Fibroblast of gingiva (primary cell): ENCODE measurements around the gene KLRC2.
"Not testable (repeated sequence)": the region's sequence is repeated elsewhere in the genome, so short reads cannot be mapped to it uniquely, and the experiment has no call there.

Source experiments
- DNase-seq: peaks from one replicate; pipeline ENCODE4 v3.0.0-alpha.2; 2011; ENCODE audit warnings: low read depth

Gene KLRC2

GRCh38 chr12:10405294-10405693 is 30.5 kb downstream of the KLRC2 start:
- DNase-seq, result no peak

- no peak for DNase-seq
Measured at GRCh38 chr12:10404798-10405197, 31.0 kb downstream of the KLRC2 start.

- no peak for DNase-seq
Measured at GRCh38 chr12:10400829-10401228, 35.0 kb downstream of the KLRC2 start.

GRCh38 chr12:10398168-10398567 is 37.6 kb downstream of the KLRC2 start:
- no peak for DNase-seq

GRCh38 chr12:10397296-10397695 is 38.5 kb downstream of the KLRC2 start:
- DNase-seq, result no peak

GRCh38 chr12:10396176-10396575 is 39.6 kb downstream of the KLRC2 start:
- not testable (repeated sequence) for DNase-seq

GRCh38 chr12:10395390-10395998 is 40.3 kb downstream of the KLRC2 start:
- peak; percentile 92 for DNase-seq

GRCh38 chr12:10394531-10395152 is 41.2 kb downstream of the KLRC2 start:
- not testable (repeated sequence) for DNase-seq

- DNase-seq, result no peak
Measured at GRCh38 chr12:10393291-10393690, 42.5 kb downstream of the KLRC2 start.

GRCh38 chr12:10392394-10392930 is 43.3 kb downstream of the KLRC2 start:
- peak; percentile 99 for DNase-seq

- DNase-seq, result not testable (repeated sequence)
Measured at GRCh38 chr12:10390991-10391390, 44.8 kb downstream of the KLRC2 start.

GRCh38 chr12:10389904-10390303 is 45.9 kb downstream of the KLRC2 start, which contains the start of gene KLRK1:
Gene KLRK1, minus strand, starts transcription at chr12:10390041. Its CDS starts 1,231 bp downstream, at chr12:10388810.
- no peak for DNase-seq

- DNase-seq, result no peak
Measured at GRCh38 chr12:10388624-10389413, 47.0 kb downstream of the KLRC2 start.

- not testable (repeated sequence) for DNase-seq
Measured at GRCh38 chr12:10387498-10387897, 48.3 kb downstream of the KLRC2 start.

GRCh38 chr12:10386857-10387256 is 49.0 kb downstream of the KLRC2 start:
- DNase-seq, result no peak

- peak; percentile 92 for DNase-seq
Measured at GRCh38 chr12:10385166-10385613, 50.6 kb downstream of the KLRC2 start.

- DNase-seq, result no peak
Measured at GRCh38 chr12:10384191-10384590, 51.6 kb downstream of the KLRC2 start.

- DNase-seq, result no peak
Measured at GRCh38 chr12:10381928-10382628, 53.7 kb downstream of the KLRC2 start.
